ENCODE results near the gene GJA1.

Gene GJA1

GRCh38 chr6:121398127-121398526, 37.3 kb upstream of the GJA1 start:
- Histone ChIP-seq H3K4me1 (no peaks in the 10 kb centered on the region), H3K79me2 (no peaks in the 10 kb centered on the region), H3K4me3 (ENCODE audit: low read depth, low read length) (no peak overlapping the region), H3K4me2 (ENCODE audit: low read length) (no peak overlapping the region), H3K9me3 (ENCODE audit: control insufficient read depth, low read length) (no peaks in the 10 kb centered on the region), H3K36me3 (ENCODE audit: control insufficient read depth, insufficient read depth, low read length) (no peaks in the 10 kb centered on the region), H3K9ac (no peak overlapping the region), H3K27ac (no peak overlapping the region), H2AFZ (peak overlapping the region; percentile 19), H3K27me3 (ENCODE audit: control insufficient read depth, insufficient read depth, low read length) (no peaks in the 10 kb centered on the region)
- TF ChIP-seq CTCF (IDR thresholded peaks at IDR 0.05) = no peak

- Histone ChIP-seq H3K27ac (no peak overlapping the region), H3K4me1 (no peaks in the 10 kb centered on the region), H3K4me3 (ENCODE audit: low read depth, low read length) (no peak overlapping the region), H3K79me2 (no peaks in the 10 kb centered on the region), H2AFZ (no peak overlapping the region), H3K9ac (no peak overlapping the region), H3K36me3 (ENCODE audit: control insufficient read depth, insufficient read depth, low read length) (no peaks in the 10 kb centered on the region), H3K27me3 (ENCODE audit: control insufficient read depth, insufficient read depth, low read length) (no peaks in the 10 kb centered on the region), H3K4me2 (ENCODE audit: low read length) (no peak overlapping the region), H3K9me3 (ENCODE audit: control insufficient read depth, low read length) (no peaks in the 10 kb centered on the region)
- TF ChIP-seq CTCF (IDR thresholded peaks at IDR 0.05) = no peak
These were observed 35.5 kb upstream of the GJA1 start for GRCh38 chr6:121399966-121400365.

- H3K36me3 ChIP-seq (ENCODE audit: control insufficient read depth, insufficient read depth, low read length) = no peaks in the 10 kb centered on the region
- no peaks in the 10 kb centered on the region for H3K79me2 ChIP-seq
- no peaks in the 10 kb centered on the region for H3K4me1 ChIP-seq
- no peak for TF ChIP-seq CTCF (IDR thresholded peaks at IDR 0.05)
- no peaks in the 10 kb centered on the region for H3K9me3 ChIP-seq (ENCODE audit: control insufficient read depth, low read length)
- no peak overlapping the region for H3K27ac ChIP-seq
- H3K4me3 ChIP-seq (ENCODE audit: low read depth, low read length) = no peak overlapping the region
- no peak overlapping the region for H3K4me2 ChIP-seq (ENCODE audit: low read length)
- no peak overlapping the region for H3K9ac ChIP-seq
- H2AFZ ChIP-seq = no peak overlapping the region
- H3K27me3 ChIP-seq (ENCODE audit: control insufficient read depth, insufficient read depth, low read length) = no peaks in the 10 kb centered on the region
These were observed 31.5 kb upstream of the GJA1 start for GRCh38 chr6:121403964-121404363.

- Histone ChIP-seq H3K9ac (no peak overlapping the region), H2AFZ (no peak overlapping the region), H3K9me3 (ENCODE audit: control insufficient read depth, low read length) (no peaks in the 10 kb centered on the region), H3K4me3 (ENCODE audit: low read depth, low read length) (no peak overlapping the region), H3K27me3 (ENCODE audit: control insufficient read depth, insufficient read depth, low read length) (no peaks in the 10 kb centered on the region), H3K27ac (no peak overlapping the region), H3K4me2 (ENCODE audit: low read length) (no peak overlapping the region), H3K79me2 (no peaks in the 10 kb centered on the region), H3K36me3 (ENCODE audit: control insufficient read depth, insufficient read depth, low read length) (no peaks in the 10 kb centered on the region), H3K4me1 (no peaks in the 10 kb centered on the region)
- no peak for TF ChIP-seq CTCF (IDR thresholded peaks at IDR 0.05)
These were observed 30.1 kb upstream of the GJA1 start for GRCh38 chr6:121405306-121405705.

- no peak overlapping the region for H3K4me3 ChIP-seq (ENCODE audit: low read depth, low read length)
- H3K9ac ChIP-seq = no peak overlapping the region
- no peaks in the 10 kb centered on the region for H3K9me3 ChIP-seq (ENCODE audit: control insufficient read depth, low read length)
- no peak overlapping the region for H2AFZ ChIP-seq
- no peak for TF ChIP-seq CTCF (IDR thresholded peaks at IDR 0.05)
- H3K4me1 ChIP-seq = no peaks in the 10 kb centered on the region
- no peaks in the 10 kb centered on the region for H3K79me2 ChIP-seq
- H3K27ac ChIP-seq = no peak overlapping the region
- H3K27me3 ChIP-seq (ENCODE audit: control insufficient read depth, insufficient read depth, low read length) = no peaks in the 10 kb centered on the region
- H3K36me3 ChIP-seq (ENCODE audit: control insufficient read depth, insufficient read depth, low read length) = no peaks in the 10 kb centered on the region
- H3K4me2 ChIP-seq (ENCODE audit: low read length) = no peak overlapping the region
These were observed 27.1 kb upstream of the GJA1 start for GRCh38 chr6:121408321-121408720.

Data from parathyroid adenoma (tissue), 2 donors.